Kidney tubule cell (primary cell): ENCODE measurements around the gene UBE2QL1.

ENCODE experiments used
- DNase-seq: peaks from one replicate; pipeline ENCODE4 v3.0.0-alpha.2; 2018; ENCODE audit warnings: low spot score

UBE2QL1 gene

DNA sequence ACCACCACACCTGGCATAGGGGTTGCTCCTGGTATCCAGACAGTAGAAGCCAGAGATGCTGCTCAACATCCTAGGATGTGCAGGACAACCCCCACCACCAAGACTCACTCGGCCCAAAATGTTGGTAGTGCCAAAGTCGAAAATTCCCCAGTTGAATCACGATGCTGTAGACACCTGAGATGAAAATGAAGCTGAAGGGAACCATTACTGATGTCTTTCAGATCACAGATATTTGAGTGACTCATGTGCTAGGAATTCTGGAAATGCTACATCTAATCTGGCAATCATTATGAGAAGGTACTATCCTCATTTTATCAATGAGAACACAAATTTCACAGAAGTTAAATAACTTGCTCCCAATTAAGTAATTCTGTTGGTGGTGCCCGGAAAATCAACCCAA is 21.0 kb upstream of the UBE2QL1 start:
- DNase-seq, result peak; percentile 73

DNA sequence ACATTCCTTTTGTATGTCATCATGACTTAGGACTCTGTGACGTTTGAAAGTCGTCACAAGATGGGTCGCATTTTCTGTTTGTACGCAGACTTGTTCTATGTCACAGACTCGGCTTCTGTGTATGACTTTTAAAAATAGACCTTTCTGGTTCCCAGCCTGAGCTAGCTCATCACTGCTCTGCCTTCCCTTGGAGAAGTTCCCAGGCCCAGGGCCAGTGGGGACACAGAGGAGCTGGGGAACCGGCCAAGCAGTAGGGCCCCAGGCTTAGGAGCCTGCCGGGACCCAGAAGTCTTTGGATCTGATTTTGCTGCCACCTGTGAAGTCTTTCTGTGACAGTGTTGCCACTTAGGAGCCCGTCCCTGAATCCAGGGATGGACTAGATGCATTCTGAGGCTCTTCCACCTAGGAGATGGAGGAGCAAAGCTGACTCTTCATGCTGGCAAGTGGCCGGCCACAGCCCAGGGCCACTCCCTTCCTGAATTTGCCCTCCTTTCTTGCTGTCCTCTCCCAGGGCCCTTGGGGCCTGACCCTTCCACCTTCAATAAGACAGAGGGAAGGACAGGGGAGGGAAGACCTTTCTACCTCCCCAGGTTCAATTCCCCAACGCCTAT is 18.1 kb upstream of the UBE2QL1 start:
- DNase-seq, result no peak

DNA sequence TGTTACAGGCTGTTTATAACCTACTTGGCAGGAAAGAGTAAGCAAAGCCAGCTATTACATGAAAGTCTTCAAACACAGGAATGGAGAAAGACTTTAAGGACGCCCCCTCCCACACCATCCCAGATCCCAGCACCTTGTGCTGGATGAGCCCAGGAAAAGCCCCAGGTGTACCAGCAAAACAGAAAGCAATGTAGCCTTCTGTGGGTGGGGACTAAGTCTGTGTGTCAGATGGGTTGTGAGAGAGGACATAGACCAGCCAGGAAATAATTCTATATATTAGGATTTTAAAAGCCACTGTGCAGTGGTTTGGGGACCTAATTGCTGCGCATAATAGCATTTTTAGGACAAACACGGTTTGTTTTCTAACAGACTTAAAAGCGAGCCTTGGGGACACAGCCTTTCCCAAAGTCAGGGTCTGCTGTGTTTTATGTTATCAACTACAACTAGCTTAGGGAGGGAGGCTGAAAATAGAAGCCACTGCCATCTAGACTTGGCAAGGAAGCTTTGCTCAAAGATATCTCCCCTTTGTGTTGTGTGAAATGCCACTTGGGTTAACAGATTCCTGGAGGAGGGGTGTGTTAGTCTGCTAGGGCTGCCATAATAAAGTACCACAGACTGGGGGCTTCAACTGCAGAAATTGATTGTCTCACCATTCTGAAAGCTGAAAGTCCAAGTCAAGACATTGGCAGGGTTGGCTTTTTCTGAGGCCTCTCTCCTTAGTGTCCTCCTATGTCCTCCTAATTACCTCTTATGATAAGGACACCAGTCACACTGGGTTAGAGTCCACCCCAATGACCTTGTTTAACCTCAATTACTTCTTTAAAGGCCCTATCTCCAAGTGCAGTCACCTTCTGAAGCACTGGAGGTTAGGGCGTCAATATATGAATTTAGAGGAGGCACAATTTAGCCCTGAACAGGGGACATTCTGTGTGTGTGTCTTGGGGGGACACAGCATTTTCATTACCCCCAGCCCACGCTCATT is 17.2 kb upstream of the UBE2QL1 start:
- DNase-seq, result no peak

DNA sequence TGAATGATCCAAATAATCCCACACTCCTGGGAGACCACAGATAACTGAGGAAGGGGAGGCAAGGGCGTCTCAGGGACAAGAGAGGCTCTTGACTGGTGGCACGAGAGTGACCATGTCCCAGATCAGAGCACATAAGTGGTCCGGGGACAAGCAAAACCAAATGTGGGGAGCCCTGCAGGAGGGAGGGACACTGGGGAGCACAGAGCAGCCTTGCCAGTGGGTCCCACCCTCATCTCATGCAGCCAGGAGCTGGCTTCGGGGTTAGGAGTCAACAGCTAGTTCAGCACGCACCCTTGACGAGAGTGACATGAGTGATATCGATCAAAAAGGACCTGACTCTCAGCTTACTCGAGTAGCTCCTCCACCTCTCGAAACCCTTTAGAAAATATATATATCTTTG is 16.5 kb upstream of the UBE2QL1 start:
- no peak for DNase-seq

DNA sequence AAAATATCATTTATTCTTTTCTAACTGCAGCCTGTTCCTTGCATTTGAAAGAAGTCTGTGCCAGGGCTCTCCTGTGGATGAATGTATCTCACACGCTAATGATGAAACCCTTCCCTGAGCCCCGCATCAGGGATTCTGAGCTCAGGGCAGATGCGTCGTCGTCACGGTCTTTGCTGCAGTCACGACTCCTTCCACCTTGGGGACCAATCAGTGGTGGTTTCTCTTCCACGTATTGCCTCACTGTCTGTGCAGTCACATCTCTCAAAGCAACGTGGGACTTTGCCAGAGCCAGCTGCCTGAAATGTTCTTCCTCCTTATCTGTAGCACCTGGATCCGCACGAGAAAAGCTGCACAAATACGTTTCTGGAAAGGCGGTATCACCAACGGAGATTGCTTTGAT is 13.9 kb upstream of the UBE2QL1 start:
- DNase-seq, result no peak

DNA sequence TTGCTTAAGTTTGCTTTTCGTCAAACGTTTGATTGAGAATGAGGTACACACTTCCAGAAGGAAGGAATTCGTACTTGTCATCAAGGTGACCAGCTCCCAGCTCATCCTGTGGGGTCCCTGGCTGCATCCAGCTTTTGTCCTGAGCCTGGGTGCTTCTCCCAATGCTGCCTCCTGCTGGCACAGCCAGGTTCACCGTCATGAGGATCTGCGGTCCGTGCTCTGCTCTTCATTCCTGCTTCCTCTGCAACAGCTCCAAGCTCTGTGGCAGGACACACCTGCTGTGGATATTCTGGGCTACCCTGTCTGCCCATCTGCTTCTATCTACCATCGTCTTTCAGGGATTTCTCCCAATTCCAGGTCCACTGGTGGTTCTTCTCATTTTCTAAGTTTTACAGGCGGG is 13.3 kb upstream of the UBE2QL1 start:
- DNase-seq, result peak; percentile 35

DNA sequence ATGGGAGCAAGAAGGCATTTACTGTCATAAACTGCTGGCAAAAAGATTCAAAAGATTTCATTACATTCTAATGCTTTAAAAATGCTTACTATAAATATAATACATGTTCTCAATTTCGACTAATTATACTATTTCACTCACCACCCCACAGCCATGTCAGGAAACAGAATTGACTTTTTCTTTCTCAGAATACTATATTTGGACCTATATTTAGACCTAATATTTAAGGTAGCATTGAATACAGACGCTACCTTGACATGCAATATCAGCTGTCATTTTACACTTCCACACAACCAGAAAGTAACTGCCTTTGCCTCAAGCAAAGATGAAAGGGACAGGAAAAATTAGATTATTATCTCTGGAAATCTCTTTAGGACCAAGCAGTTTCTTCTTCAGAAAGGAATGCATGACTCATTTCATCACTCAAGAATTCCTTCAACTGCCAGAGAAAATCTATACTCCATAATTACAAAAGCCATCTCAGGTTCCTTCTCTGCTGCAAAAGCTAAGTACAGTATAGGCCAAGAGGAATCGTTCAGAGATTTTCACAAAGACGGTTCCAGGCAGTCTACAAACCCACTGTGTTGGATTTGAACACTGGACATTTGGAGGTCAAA is 11.8 kb upstream of the UBE2QL1 start:
- no peak for DNase-seq

DNA sequence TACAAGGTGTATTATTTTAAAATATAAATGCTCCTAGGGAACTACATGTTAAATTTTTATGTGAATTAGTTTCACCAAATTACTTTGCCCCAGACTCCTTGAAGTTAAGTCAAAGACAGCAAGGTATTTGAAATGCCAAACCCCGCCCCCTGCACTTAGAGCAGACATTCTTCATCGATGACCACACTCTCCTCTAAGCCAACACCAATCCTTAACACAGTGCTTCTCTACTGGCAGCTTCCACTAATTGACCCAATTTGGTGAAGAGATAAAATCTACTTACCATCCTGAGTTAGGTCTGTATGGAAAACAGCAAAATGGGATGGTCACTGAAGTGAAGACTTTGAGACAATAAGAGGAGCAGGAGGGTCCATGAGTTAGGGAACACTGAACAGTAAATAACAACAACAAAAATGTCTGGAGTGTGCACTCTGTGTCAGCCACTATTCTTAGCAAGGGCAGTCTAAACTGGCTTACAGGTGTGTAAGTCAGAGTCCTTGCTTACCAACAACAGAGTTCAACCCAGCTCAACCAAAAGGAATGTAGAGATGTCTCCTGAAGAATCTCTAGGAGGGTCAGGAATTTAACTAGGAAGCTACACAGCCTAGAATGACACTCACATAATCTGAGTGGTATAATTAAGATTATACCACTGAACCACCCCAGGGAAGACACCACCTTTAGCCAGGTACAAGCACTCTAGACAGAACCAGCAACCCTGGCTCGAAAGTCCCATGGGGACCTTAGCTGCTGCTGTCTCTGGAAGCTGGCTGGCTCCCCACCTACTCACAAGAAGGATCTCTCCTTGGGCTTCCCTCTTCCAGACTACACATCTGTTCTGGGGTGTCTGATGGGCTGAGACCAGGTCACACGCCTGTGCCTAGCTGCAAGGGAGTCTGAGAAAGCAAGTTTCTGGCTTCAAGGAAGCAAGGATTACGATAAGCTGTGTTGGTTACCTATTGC is 8.8 kb upstream of the UBE2QL1 start:
- DNase-seq, result peak; percentile 51

DNA sequence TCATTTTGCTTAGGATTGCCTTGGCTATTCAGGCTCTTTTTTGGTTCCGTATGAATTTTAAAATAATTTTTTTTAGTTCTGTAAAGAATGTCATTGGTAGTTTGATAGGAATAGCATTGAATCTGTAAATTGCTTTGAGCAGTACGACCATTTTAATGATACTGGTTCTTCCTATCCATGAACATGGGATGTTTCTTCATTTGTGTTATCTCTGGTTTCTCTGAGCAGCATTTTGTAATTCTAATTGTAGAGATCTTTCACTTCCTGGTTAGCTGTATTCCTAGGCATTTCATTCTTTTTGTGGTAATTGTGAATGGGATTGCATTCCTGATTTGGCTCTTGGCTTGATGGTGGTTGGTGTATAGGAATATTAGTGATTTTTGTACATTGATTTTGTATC is 6.3 kb upstream of the UBE2QL1 start:
- DNase-seq, result no peak

DNA sequence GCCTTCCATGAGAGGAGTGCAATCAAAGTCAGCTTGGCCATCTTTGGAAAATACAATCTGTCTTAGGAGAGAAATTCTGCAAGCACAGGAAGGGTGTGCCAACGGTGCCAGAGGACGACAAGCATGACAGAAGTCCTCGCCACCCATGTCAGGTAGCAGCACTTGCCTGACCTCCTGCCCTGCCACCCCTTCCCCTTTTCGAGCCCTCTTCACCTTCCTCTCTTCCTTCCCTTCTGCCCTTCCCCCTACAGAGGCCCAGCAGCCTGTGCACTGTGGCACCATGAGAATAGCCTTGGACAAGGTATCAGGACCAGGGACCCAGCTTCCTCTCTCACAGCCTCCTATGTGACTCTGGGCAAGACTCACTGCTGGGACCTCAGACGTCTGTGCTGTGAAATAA is 5.3 kb upstream of the UBE2QL1 start:
- no peak for DNase-seq

DNA sequence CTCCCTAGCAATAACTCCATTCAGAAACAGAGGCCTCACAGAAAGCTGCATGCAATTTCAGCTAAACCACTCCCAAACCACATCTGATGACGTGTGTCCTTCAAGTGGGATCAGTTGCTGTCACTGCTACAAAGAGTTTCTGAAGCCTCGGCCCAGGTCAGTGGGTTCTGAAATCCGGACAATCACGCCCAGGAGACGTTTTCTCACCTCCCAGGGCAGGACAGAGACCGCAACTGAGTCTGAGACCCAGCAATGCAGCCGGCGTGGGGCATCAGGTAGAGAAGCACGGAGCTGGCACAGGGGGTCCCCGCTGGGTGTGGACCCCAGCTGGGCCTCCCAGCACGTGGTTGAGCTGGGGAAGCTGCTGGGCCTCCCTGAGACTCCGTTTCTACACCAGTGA is 2.6 kb upstream of the UBE2QL1 start:
- DNase-seq, result no peak

DNA sequence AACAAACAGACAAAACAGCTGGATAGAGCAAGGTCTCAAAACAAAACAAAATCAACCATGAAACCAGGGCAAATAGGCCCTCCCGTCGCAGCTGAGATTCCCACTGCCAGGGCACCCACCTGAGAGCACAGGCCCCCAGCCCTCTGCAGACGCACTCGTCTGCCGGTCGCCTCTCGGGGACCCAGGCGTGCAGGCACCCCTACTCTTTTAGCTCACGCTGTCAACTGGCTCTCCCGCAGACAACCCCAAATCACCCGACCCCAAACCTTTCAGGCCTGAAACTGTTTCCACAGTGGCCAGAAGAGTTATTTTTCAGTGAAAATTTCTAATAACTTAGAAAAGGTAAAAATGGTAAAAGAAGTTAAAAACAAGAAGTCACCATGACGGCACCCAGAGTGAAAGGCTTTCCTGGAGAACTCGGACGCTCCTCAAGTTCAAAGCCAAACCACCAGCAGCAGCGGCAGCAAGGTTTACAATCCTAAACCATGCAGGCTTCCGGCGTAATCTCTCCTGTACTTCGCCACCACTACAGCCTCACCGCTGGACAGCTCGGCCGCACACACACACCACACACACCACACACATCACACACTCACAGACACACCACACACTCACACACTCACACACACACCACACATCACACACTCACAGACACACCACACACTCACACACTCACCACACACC is 1.9 kb upstream of the UBE2QL1 start:
- no peak for DNase-seq

DNA sequence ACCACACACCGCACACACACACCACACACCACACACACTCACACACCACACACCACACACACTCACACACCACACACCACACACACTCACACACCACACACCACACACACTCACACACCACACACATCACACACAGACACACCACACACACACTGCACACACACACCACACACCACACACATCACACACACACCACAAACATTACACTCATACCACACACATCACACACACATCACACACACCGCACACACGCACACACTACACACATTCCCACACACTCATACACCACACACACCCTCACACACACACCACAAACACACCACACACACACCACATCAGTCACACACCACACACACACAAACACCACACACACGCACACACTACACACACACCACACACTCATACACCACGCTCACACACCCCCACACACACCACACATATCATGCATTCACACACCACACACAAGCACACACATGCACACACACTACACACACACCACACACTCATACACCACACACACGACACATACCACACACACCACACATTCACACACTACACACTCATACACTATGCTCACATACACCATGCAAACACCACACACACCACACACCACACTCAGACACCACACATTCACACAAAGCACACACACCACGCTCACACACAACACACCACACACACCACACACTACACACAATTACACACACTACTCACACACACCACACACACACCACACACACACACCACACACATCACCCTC is 1.1 kb upstream of the UBE2QL1 start:
- DNase-seq, result no peak

DNA sequence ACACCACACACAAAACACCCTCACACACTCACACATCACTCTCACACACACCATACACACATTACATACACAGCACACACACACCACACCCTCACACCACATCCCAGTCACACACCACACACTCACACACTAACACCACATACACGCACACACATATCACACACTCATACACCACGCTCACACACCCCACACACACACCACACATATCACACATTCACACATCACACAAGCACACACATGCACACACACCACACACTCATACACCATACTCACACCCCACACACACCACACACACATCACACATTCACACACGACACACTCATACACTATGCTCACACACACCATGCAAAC is 543 bp upstream of the UBE2QL1 start:
- DNase-seq, result no peak

DNA sequence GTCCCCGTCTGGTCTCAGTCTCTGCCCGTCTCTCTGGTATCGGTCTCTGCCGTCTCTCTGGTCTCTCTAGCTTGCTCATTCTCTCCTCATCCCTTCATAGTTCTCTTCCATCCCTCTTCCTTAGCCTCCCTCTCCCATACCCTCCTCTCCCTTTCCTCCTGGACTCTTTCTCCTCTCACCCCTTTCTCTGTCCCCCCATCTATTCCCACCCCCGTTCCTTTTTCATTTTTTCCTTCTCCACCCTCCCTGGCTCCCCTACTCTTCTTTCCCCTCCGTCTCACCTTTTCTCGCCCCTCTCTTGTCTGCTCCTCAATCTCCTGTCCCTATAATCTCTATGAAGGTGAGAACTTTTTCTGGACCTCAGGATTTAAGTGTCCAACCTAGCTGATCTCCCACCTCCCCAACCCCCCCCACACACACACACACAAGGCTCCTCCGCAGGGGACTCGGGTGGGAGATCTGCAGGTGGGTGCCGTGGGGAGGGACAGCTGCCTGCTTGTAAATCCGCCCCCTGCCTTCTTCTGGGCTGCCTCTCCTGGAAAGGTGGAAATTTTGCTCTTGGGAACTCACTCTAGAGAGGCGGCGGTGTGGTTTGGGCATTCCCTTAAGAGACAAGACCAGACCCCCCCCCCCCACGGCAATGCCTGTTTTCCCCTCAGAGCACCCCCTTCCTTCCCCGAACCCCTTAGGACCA is 953 bp downstream of the UBE2QL1 start:
- no peak for DNase-seq

DNA sequence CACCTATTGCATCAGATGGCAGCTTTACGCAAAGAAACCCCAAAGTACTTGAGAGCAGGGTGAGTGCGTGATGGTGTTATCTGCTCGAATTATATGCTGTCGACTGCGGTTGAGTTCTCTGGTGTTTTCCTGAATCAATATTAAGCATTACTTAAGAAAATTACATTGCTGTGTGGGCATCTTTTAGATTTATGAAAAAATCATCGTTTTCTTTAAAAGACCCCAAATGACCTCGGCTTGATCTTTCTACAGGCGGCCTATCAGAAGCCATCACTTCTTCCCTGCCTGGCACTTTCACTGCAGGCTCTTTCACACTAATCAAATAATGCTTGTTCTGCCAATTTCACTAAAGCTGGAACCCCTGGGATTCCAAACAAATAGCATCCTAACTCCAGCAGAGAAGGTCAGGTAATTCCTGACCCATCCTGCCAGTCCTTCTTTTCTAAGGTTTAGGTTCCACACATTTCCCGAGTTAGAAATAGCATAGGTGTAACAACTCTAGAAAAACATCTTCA is 1.7 kb downstream of the UBE2QL1 start:
- DNase-seq, result no peak

DNA sequence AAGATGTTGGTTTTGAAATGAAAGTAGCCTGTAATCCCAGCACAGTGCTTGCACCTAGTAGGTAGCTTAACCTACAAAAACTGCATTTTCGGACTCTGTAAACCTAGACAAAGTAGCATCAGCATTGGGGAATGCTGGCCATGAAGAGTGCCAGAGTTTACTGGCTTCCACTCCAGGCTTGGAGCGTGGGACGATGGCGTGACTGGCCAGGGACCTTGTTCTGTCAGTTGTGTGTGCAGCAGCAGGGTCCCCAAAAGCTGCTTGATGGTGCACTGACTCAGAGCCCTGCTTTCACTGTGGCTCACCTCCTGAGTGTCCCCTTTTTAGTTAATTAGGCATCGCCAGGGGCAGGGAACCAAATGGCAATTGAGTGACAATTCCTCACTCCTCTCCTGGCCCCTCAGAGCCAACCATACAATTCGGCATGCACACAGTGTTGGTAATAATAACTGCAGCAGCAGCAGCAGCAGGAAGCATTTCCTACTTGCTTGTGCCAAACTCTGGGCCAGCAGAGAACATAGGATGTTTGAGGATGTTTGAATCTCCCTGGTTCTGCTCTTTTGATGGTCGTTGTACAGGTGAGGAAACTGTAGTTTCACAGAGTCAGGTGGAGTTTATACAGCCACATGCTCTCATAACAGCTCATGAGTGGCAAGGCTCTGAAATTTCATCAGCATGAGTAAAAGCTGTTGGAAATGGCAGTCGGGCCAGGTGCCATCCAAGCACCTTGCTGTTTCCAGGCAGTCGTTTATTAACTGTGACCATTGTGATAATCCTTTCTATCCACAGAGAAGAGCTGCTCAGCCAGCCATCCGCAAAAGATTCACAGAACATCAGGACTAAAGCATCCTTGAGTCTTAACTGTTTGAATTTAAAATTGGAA is 4.2 kb downstream of the UBE2QL1 start:
- no peak for DNase-seq

DNA sequence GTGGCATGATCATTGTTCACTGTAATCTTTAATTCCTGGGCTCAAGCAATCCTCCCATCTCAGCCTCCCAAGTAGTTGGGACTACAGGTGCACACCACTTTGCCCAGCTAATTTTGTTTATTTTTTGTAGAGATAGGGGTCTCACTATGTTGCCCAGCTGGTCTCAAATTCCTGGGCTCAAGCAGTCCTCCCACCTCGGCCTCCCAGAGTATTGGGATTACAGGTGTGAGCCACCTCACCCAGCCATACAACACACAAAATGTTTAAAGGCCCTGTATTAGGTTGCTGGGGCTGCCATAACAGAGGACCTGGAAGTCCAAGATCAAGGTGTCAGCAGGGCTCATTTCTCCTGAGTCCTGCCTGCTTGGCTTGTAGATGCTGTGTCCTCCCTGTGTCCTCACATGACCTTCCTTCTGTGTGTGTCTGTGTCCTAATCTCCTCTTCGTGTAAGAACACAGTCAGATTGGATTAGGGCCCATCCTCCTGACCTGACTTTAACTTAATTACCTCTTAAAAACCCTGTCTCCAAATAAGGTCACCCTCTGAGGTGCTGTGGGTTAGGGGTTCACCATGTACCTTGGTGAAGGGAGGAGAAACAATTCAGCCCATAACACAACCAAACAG is 5.4 kb downstream of the UBE2QL1 start:
- no peak for DNase-seq
